Measurements from ENCODE around the gene COPA. TPM values are rescaled to one million over a fixed set of nuclear protein-coding genes. Genes with fewer than 3 reads are reported as not detected.

COPA gene
- total RNA-seq, 1 donor from 2014 or later, result 178 TPM

- Mint-ChIP-seq H3K4me1 (ENCODE audit: unreplicated experiment) (peaks cover 10% of the 10 kb centered on the region), H3K4me3 (ENCODE audit: unreplicated experiment) (no peak overlapping the region), H3K36me3 (ENCODE audit: low read depth, unreplicated experiment) (peaks cover 5% of the 10 kb centered on the region), H3K27ac (ENCODE audit: unreplicated experiment) (no peak overlapping the region), H3K27me3 (ENCODE audit: unreplicated experiment) (peaks cover 10% of the 10 kb centered on the region), H3K9me3 (ENCODE audit: unreplicated experiment) (no peaks in the 10 kb centered on the region)
- TF ChIP-seq CTCF (IDR thresholded peaks at IDR 0.05; ENCODE audit: unreplicated experiment), result no peak
- no peak for DNase-seq (ENCODE audit: low spot score)
Observed at GRCh38 chr1:160370561-160371345, 27.7 kb upstream of the COPA start.

GRCh38 chr1:160369087-160369486 is 26.0 kb upstream of the COPA start:
- H3K36me3 Mint-ChIP-seq (ENCODE audit: low read depth, unreplicated experiment), result peaks cover 8% of the 10 kb centered on the region
- peaks cover 6% of the 10 kb centered on the region for H3K27me3 Mint-ChIP-seq (ENCODE audit: unreplicated experiment)
- H3K9me3 Mint-ChIP-seq (ENCODE audit: unreplicated experiment), result no peaks in the 10 kb centered on the region
- TF ChIP-seq CTCF (IDR thresholded peaks at IDR 0.05; ENCODE audit: unreplicated experiment), result no peak
- DNase-seq (ENCODE audit: low spot score), result no peak
- no peak overlapping the region for H3K4me3 Mint-ChIP-seq (ENCODE audit: unreplicated experiment)
- peaks cover 12% of the 10 kb centered on the region for H3K4me1 Mint-ChIP-seq (ENCODE audit: unreplicated experiment)
- H3K27ac Mint-ChIP-seq (ENCODE audit: unreplicated experiment), result no peak overlapping the region

DNA sequence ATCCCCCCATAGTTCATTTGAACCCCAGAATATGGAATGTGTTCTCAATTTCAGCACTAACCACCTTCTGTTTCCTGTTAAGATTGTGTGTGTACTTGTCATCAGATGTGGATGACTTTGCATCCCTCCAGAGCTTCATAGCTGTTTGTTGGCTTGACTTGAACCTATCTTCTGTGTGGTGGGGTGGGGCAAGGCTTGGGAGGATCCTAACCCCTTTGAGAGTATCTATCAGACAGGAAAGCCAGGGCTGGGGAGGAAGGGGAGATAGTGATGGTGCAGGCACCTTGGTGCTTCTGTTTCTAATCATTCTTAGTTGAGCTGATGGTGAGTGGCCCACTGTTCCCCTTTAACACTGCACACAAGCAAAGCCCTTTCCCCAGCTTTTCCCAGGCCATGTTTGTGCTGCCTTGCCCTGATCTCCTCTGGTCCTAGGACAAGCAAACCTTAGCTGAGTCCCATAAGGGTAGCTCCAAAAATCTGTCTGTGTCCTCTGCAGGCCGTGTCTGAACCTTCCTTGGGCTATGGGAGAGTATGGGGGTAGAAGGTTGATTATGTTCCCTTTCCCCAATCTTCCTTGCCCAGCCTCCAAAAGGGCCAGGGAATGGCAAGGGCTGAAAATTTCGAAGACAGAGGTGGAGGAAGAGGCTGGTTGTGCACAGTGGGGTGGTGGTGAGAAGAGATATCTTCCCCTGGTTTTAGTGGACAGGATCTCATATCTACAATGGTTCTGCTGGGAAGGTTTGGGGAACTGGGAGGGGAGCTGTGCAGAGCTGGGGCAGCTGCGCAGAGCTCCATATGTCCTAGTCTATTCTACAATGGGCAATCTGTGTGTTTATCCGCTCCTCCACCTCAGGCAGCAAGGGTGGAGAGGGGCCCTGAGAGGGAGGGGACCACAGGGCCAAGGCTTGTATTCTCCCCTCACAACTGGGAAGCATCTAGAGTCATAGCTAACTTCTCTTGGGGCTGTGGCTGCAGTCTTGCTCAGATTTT is 25.2 kb upstream of the COPA start:
- H3K36me3 Mint-ChIP-seq (ENCODE audit: low read depth, unreplicated experiment), result peaks cover 11% of the 10 kb centered on the region
- peaks cover 18% of the 10 kb centered on the region for H3K4me1 Mint-ChIP-seq (ENCODE audit: unreplicated experiment)
- no peak for TF ChIP-seq CTCF (IDR thresholded peaks at IDR 0.05; ENCODE audit: unreplicated experiment)
- H3K4me3 Mint-ChIP-seq (ENCODE audit: unreplicated experiment), result no peak overlapping the region
- no peak overlapping the region for H3K27ac Mint-ChIP-seq (ENCODE audit: unreplicated experiment)
- peaks cover 4% of the 10 kb centered on the region for H3K27me3 Mint-ChIP-seq (ENCODE audit: unreplicated experiment)
- no peak for DNase-seq (ENCODE audit: low spot score)
- no peaks in the 10 kb centered on the region for H3K9me3 Mint-ChIP-seq (ENCODE audit: unreplicated experiment)

DNA sequence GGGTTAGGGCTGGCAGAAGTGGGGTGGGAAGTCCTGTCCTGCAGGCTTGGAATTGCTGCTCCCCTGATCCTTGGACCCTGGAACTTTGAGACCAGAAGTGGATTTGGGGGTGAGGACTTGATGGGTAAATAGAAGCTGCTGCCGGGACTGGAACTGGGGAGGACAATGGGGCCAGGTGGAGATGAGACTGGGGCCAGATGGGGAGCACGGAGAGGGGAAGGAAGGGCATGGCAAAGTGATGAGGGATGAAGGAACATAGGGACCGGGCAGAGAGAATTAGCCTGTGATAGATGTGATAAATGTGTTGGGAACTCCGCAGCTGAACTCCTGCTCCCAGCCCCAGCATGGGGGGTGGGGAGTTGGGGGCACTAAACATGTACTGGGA is 24.5 kb upstream of the COPA start:
- Mint-ChIP-seq H3K4me3 (ENCODE audit: unreplicated experiment) (peak overlapping the region; percentile 47), H3K4me1 (ENCODE audit: unreplicated experiment) (peaks cover 23% of the 10 kb centered on the region), H3K27ac (ENCODE audit: unreplicated experiment) (peak overlapping the region; percentile 52), H3K36me3 (ENCODE audit: low read depth, unreplicated experiment) (peaks cover 12% of the 10 kb centered on the region), H3K27me3 (ENCODE audit: unreplicated experiment) (peaks cover 4% of the 10 kb centered on the region), H3K9me3 (ENCODE audit: unreplicated experiment) (no peaks in the 10 kb centered on the region)
- no peak for DNase-seq (ENCODE audit: low spot score)
- no peak for TF ChIP-seq CTCF (IDR thresholded peaks at IDR 0.05; ENCODE audit: unreplicated experiment)

Data from endothelial cell (in vitro differentiated cells).